Astrocyte (in vitro differentiated cells and primary cell): ENCODE data around the gene PPM1F. TPM values are rescaled to one million over a fixed set of nuclear protein-coding genes. Genes with fewer than 3 reads are reported as not detected.

Source experiments
- DNase-seq: peaks from one replicate; pipeline ENCODE4 v3.0.0-alpha.2; 2010; ENCODE audit warnings: low read depth
- FAIRE-seq: peaks from 2 replicates; lab custom pipeline; 2011; peaks lifted over from hg19 to GRCh38; lab: Jason Lieb, UNC
- H2AFZ ChIP-seq: 2 replicates; pipeline ENCODE4 v1.6.0; 2012; ENCODE audit warnings: low read depth, low read length, inconsistent platforms
- H3K27ac ChIP-seq: 2 replicates; pipeline ENCODE4 v1.5.1; 2011; ENCODE audit warnings: low read depth, low read length, inconsistent platforms
- H3K27me3 ChIP-seq: 2 replicates; pipeline ENCODE4 v1.6.0; 2011; ENCODE audit warnings: low read length, inconsistent platforms; ENCODE audit not compliant: insufficient read depth
- H3K36me3 ChIP-seq: 2 replicates; pipeline ENCODE4 v1.5.1; 2011; ENCODE audit warnings: low read length, inconsistent platforms; ENCODE audit not compliant: insufficient read depth
- H3K4me1 ChIP-seq: 2 replicates; pipeline ENCODE4 v1.5.1; 2011; ENCODE audit warnings: low read length, inconsistent platforms; ENCODE audit not compliant: insufficient read depth
- H3K4me2 ChIP-seq: 2 replicates; pipeline ENCODE4 v1.6.0; 2012; ENCODE audit warnings: low read length, inconsistent platforms
- H3K4me3 ChIP-seq: 2 replicates; pipeline ENCODE4 v1.5.1; 2011; ENCODE audit warnings: low read depth, mild to moderate bottlenecking, low read length, inconsistent platforms; ENCODE audit not compliant: insufficient read depth
- H3K79me2 ChIP-seq: 2 replicates; pipeline ENCODE4 v1.6.0; 2012; ENCODE audit warnings: mild to moderate bottlenecking, low read length, inconsistent platforms; ENCODE audit not compliant: insufficient read depth
- H3K9ac ChIP-seq: 2 replicates; pipeline ENCODE4 v1.6.0; 2012; ENCODE audit warnings: mild to moderate bottlenecking, low read length, inconsistent platforms
- H3K9me3 ChIP-seq: 2 replicates; pipeline ENCODE4 v1.5.1; 2012; ENCODE audit warnings: low read depth, mild to moderate bottlenecking, low read length, inconsistent platforms; ENCODE audit not compliant: insufficient read depth
- H4K20me1 ChIP-seq: 2 replicates; pipeline ENCODE4 v1.6.0; 2012; ENCODE audit warnings: low read length, inconsistent platforms; ENCODE audit not compliant: insufficient read depth
- H3K27ac Mint-ChIP-seq: one replicate; pipeline ENCODE4 v1.8.0; 2021; ENCODE audit warnings: mild to moderate bottlenecking, mixed read lengths; ENCODE audit not compliant: unreplicated experiment
- H3K27me3 Mint-ChIP-seq: one replicate; pipeline ENCODE4 v1.8.0; 2021; ENCODE audit warnings: low read depth, mixed read lengths; ENCODE audit not compliant: unreplicated experiment
- H3K36me3 Mint-ChIP-seq: one replicate; pipeline ENCODE4 v1.8.0; 2021; ENCODE audit warnings: low read depth, mixed read lengths; ENCODE audit not compliant: unreplicated experiment
- H3K4me1 Mint-ChIP-seq: one replicate; pipeline ENCODE4 v1.8.0; 2021; ENCODE audit warnings: low read depth, mixed read lengths; ENCODE audit not compliant: unreplicated experiment
- H3K4me3 Mint-ChIP-seq: one replicate; pipeline ENCODE4 v1.8.0; 2021; ENCODE audit warnings: mild to moderate bottlenecking, moderate library complexity, mixed read lengths; ENCODE audit not compliant: unreplicated experiment
- H3K9me3 Mint-ChIP-seq: one replicate; pipeline ENCODE4 v1.8.0; 2021; ENCODE audit warnings: mild to moderate bottlenecking, mixed read lengths; ENCODE audit not compliant: unreplicated experiment
- CTCF ChIP-seq: IDR thresholded peaks from 2 replicates; pipeline ENCODE4 v1.5.1; 2011; ENCODE audit warnings: low read depth, mild to moderate bottlenecking, inconsistent platforms, low read length, moderate library complexity; ENCODE audit not compliant: insufficient read depth
- EZH2 ChIP-seq: IDR thresholded peaks from 2 replicates; pipeline ENCODE4 v1.6.1; 2012; ENCODE audit warnings: mild to moderate bottlenecking, low read length, inconsistent platforms; ENCODE audit not compliant: insufficient read depth
- total RNA-seq: library from RNA; stranded (reverse); gene quantifications from 2 replicates; pipeline ENCODE4 v1.2.1, GENCODE V29; 2021

The PPM1F gene
- total RNA-seq, 1 donor from 2014 or later = 27.9 TPM

DNA sequence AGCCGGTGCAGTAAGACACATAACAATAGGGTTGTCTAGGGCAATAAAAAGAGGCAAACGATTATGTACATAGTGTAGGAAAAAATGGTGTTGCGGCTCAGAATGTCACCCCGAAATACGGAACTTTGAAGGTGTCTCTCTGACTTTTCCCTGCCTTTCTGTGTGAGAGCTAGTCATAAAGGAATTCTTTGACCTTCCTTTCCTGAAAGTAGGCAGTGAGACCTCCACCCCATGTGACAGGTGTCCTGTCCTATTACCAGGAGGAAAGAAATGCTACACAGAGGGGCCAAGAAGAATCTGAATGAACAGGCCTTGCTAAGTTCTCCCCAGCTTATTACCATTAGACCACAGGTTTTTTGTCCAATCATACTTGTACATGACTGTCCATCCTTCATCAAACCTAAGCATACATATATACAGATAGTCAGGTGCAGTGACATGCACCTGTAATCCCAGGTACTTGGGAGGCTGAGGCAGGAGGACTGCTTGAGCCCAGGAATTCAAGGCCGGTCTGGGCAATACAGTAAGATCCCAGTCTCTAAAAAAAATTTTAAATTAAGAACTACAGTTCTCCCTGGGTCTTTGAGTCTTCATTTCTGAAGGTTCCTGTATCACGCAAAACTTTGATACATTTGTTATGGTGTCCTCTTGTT, 46.1 kb upstream of the PPM1F start:
- Mint-ChIP-seq H3K27me3 (peaks cover 64% of the 10 kb centered on the region), H3K27ac (no peak overlapping the region), H3K4me1 (no peaks in the 10 kb centered on the region), H3K36me3 (no peaks in the 10 kb centered on the region), H3K4me3 (no peak overlapping the region), H3K9me3 (no peaks in the 10 kb centered on the region)
- Histone ChIP-seq H3K4me3 (no peak overlapping the region), H3K4me1 (no peaks in the 10 kb centered on the region), H3K36me3 (no peaks in the 10 kb centered on the region), H3K79me2 (no peaks in the 10 kb centered on the region), H3K4me2 (no peak overlapping the region), H3K9me3 (no peaks in the 10 kb centered on the region), H3K27ac (no peak overlapping the region), H3K9ac (no peak overlapping the region), H2AFZ (no peak overlapping the region), H4K20me1 (no peaks in the 10 kb centered on the region), H3K27me3 (peaks cover 18% of the 10 kb centered on the region)
- FAIRE-seq (no peak), DNase-seq (no peak)
- no peak for TF ChIP-seq EZH2
- TF ChIP-seq CTCF = no peak

GRCh38 chr22:21996175-21996720, 43.6 kb upstream of the PPM1F start:
- H3K36me3 Mint-ChIP-seq = no peaks in the 10 kb centered on the region
- H3K4me3 Mint-ChIP-seq = no peak overlapping the region
- no peak for DNase-seq
- TF ChIP-seq EZH2 = no peak
- no peak for TF ChIP-seq CTCF
- Histone ChIP-seq H2AFZ (no peak overlapping the region), H3K4me3 (no peak overlapping the region), H3K27ac (no peak overlapping the region), H3K27me3 (peaks cover 13% of the 10 kb centered on the region), H4K20me1 (no peaks in the 10 kb centered on the region), H3K36me3 (no peaks in the 10 kb centered on the region), H3K79me2 (no peaks in the 10 kb centered on the region), H3K4me1 (no peaks in the 10 kb centered on the region), H3K9ac (no peak overlapping the region), H3K9me3 (no peaks in the 10 kb centered on the region), H3K4me2 (no peak overlapping the region)
- H3K27me3 Mint-ChIP-seq = peaks cover 68% of the 10 kb centered on the region
- FAIRE-seq = no peak
- no peaks in the 10 kb centered on the region for H3K9me3 Mint-ChIP-seq
- H3K4me1 Mint-ChIP-seq = no peaks in the 10 kb centered on the region
- no peak overlapping the region for H3K27ac Mint-ChIP-seq

DNA sequence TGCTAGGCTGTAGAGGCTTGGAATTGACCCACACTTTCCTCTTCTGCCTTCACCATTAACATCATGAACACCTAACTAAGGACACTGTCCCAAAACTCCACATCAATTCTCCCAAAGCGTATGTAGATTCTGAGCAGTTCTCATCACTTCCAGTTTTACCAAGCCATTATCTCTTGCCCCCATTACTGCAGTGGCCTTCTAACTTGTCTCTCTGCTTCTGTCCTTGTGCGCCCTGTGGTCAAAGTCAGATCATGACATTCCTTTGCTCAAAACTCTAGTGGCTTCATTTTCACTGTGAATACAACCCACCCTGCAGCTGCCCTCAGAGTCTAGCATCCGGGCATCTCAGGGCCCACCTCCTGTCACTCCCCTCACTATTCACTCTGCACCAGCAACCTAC, 43.0 kb upstream of the PPM1F start:
- no peaks in the 10 kb centered on the region for H3K4me1 ChIP-seq
- H3K9ac ChIP-seq = no peak overlapping the region
- no peak overlapping the region for H2AFZ ChIP-seq
- no peaks in the 10 kb centered on the region for H4K20me1 ChIP-seq
- H3K4me2 ChIP-seq = no peak overlapping the region
- H3K36me3 Mint-ChIP-seq = no peaks in the 10 kb centered on the region
- H3K27me3 Mint-ChIP-seq = peaks cover 69% of the 10 kb centered on the region
- no peaks in the 10 kb centered on the region for H3K36me3 ChIP-seq
- H3K4me1 Mint-ChIP-seq = no peaks in the 10 kb centered on the region
- no peak overlapping the region for H3K27ac ChIP-seq
- peaks cover 9% of the 10 kb centered on the region for H3K27me3 ChIP-seq
- H3K4me3 ChIP-seq = no peak overlapping the region
- TF ChIP-seq EZH2 = no peak
- no peak for TF ChIP-seq CTCF
- H3K9me3 ChIP-seq = no peaks in the 10 kb centered on the region
- DNase-seq (no peak), FAIRE-seq (no peak)
- no peaks in the 10 kb centered on the region for H3K79me2 ChIP-seq
- H3K4me3 Mint-ChIP-seq = no peak overlapping the region
- H3K27ac Mint-ChIP-seq = no peak overlapping the region
- H3K9me3 Mint-ChIP-seq = no peaks in the 10 kb centered on the region
